ENCODE measurements around the gene QRFP.

- no peak for TF ChIP-seq CTCF (IDR thresholded peaks at IDR 0.05)
- no peak for TF ChIP-seq POLR2A (IDR thresholded peaks at IDR 0.05)
Observed at GRCh38 chr9:130921300-130921988, 24.8 kb upstream of the QRFP start.
